Calu3 (cell line): Measurements from ENCODE around the gene PREX1. TPM values are rescaled to one million over a fixed set of nuclear protein-coding genes. Genes with fewer than 3 reads are reported as not detected.

Experiments used
- BruUV-seq: library from RNA; stranded (reverse); fragments of 400-500 nt; replicated peaks from 2 replicates; lab custom pipeline; 2021; lab: Mats Ljungman, UMichigan
- CTCF ChIA-PET: fragments of 300-600 bp; sonication (Branson Sonifier 250); formaldehyde crosslinking; loops from one replicate; lab custom pipeline; 2022; ENCODE audit warnings: antibody characterized with exemption; lab: Charles Lee
- DNase-seq: peaks from one replicate; pipeline ENCODE4 v3.0.0; 2022
- H3K27ac Mint-ChIP-seq: one replicate; pipeline ENCODE4 v1.8.0; 2022; ENCODE audit warnings: mixed read lengths; ENCODE audit not compliant: unreplicated experiment
- H3K27me3 Mint-ChIP-seq: one replicate; pipeline ENCODE4 v1.8.0; 2022; ENCODE audit warnings: mixed read lengths; ENCODE audit not compliant: unreplicated experiment
- H3K36me3 Mint-ChIP-seq: one replicate; pipeline ENCODE4 v1.8.0; 2022; ENCODE audit warnings: mild to moderate bottlenecking, moderate library complexity, mixed read lengths; ENCODE audit not compliant: insufficient read depth, unreplicated experiment
- H3K4me1 Mint-ChIP-seq: one replicate; pipeline ENCODE4 v1.8.0; 2022; ENCODE audit warnings: mild to moderate bottlenecking, low read depth, mixed read lengths; ENCODE audit not compliant: unreplicated experiment
- H3K4me3 Mint-ChIP-seq: one replicate; pipeline ENCODE4 v1.8.0; 2022; ENCODE audit warnings: mild to moderate bottlenecking, low read depth, moderate library complexity, mixed read lengths; ENCODE audit not compliant: unreplicated experiment
- H3K9me3 Mint-ChIP-seq: one replicate; pipeline ENCODE4 v1.8.0; 2022; ENCODE audit warnings: low read depth, mixed read lengths; ENCODE audit not compliant: unreplicated experiment
- intact Hi-C: fragments of 100-400 bp; cut with micrococcal nuclease; formaldehyde crosslinking; loops from one replicate; pipeline ENCODE4 v1.10.0; 2022; ENCODE audit not compliant: unreplicated experiment
- total RNA-seq: library from RNA; stranded (reverse); gene quantifications from 2 replicates; pipeline ENCODE4 v1.2.3, GENCODE V29; 2022
- TF ChIP-seq, protein P1 (sequence below): fragments of 200-600 bp; IDR thresholded peaks from one replicate; pipeline ENCODE4 v1.8.0; 2022; ENCODE audit warnings: antibody characterized with exemption; ENCODE audit not compliant: unreplicated experiment

Gene PREX1
- total RNA-seq, 1 experiment from 2014 or later = 0.31 TPM

DNA sequence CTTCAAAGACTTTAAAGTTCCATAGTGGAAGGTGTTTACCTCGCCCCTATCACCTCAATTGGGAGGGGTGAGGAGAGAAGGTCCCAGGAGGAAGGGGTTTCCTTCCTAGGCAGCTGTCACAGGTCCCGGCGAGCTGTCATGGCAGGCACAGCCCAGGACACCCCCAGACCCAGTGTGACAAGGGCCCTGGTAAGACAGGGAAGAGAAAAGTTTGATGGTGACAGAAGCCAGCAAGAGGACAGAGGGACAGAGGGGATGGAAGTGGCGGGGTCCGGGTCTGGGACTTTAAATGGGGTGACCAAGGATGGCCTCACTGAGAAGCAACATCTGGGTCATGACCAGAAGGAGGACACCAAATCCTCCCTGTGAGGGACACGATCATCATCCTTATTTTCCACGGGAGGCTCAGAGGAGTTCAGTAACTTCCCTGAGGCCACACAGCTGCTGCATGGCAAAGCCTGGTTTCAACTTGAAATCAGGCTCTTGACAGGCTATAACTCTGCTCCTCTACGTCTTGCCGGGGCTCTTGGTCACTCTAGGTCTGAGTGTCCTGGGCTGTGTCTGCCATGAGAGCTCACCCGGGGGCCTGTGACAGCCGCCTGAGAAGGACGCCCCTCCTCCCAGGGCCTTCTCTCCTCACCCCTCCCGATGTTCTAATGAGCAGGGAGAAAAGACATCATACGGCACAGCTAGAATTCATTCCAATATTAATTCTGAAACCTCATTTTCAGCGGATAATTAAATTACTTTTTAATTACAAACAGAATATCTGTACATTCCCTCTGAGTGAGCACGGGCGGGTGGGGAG is 222.2 kb downstream of the PREX1 start:
- TF ChIP-seq, protein P1, sequence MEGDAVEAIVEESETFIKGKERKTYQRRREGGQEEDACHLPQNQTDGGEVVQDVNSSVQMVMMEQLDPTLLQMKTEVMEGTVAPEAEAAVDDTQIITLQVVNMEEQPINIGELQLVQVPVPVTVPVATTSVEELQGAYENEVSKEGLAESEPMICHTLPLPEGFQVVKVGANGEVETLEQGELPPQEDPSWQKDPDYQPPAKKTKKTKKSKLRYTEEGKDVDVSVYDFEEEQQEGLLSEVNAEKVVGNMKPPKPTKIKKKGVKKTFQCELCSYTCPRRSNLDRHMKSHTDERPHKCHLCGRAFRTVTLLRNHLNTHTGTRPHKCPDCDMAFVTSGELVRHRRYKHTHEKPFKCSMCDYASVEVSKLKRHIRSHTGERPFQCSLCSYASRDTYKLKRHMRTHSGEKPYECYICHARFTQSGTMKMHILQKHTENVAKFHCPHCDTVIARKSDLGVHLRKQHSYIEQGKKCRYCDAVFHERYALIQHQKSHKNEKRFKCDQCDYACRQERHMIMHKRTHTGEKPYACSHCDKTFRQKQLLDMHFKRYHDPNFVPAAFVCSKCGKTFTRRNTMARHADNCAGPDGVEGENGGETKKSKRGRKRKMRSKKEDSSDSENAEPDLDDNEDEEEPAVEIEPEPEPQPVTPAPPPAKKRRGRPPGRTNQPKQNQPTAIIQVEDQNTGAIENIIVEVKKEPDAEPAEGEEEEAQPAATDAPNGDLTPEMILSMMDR = no peak
- DNase-seq = no peak
- no peaks in the 10 kb centered on the region for H3K4me1 Mint-ChIP-seq
- H3K27ac Mint-ChIP-seq = no peak overlapping the region
- no peak overlapping the region for H3K4me3 Mint-ChIP-seq
- BruUV-seq = no TSS peak
- intact Hi-C loops = no loop called here
- H3K9me3 Mint-ChIP-seq = peaks cover 6% of the 10 kb centered on the region
- H3K36me3 Mint-ChIP-seq = no peaks in the 10 kb centered on the region
- CTCF ChIA-PET = interaction anchor here (0.5 kb wide), 1 partner anchor 403 kb away, joined by 3 read pairs; no protein-coding TSS in a partner anchor
- peaks cover 56% of the 10 kb centered on the region for H3K27me3 Mint-ChIP-seq

GRCh38 chr20:48604936-48605335 is 222.9 kb downstream of the PREX1 start:
- Mint-ChIP-seq H3K36me3 (no peaks in the 10 kb centered on the region), H3K4me1 (no peaks in the 10 kb centered on the region), H3K9me3 (peaks cover 6% of the 10 kb centered on the region), H3K27me3 (peaks cover 57% of the 10 kb centered on the region), H3K27ac (no peak overlapping the region), H3K4me3 (no peak overlapping the region)
- DNase-seq = no peak
- TF ChIP-seq, protein P1 = no peak
- CTCF ChIA-PET = no interaction called here
- no TSS peak for BruUV-seq
- intact Hi-C loops = no loop called here

- intact Hi-C loops = no loop called here
- DNase-seq = no peak
- Mint-ChIP-seq H3K4me3 (no peak overlapping the region), H3K27me3 (peaks cover 62% of the 10 kb centered on the region), H3K4me1 (peaks cover 2% of the 10 kb centered on the region), H3K36me3 (no peaks in the 10 kb centered on the region), H3K27ac (no peak overlapping the region), H3K9me3 (peaks cover 6% of the 10 kb centered on the region)
- CTCF ChIA-PET = no interaction called here
- TF ChIP-seq, protein P1 = no peak
- BruUV-seq = no TSS peak
Measured at GRCh38 chr20:48604426-48604825, 223.4 kb downstream of the PREX1 start.

- intact Hi-C loops = no loop called here
- peaks cover 67% of the 10 kb centered on the region for H3K27me3 Mint-ChIP-seq
Measured at GRCh38 chr20:48603819-48604405, 223.9 kb downstream of the PREX1 start.

More at GRCh38 chr20:48603819-48604405, 223.9 kb downstream of the PREX1 start:
- BruUV-seq = no TSS peak
- no peak overlapping the region for H3K27ac Mint-ChIP-seq
- DNase-seq = no peak
- CTCF ChIA-PET = no interaction called here
- TF ChIP-seq, protein P1 = no peak
- no peaks in the 10 kb centered on the region for H3K36me3 Mint-ChIP-seq
- no peak overlapping the region for H3K4me3 Mint-ChIP-seq
- H3K4me1 Mint-ChIP-seq = peaks cover 7% of the 10 kb centered on the region
- peaks cover 6% of the 10 kb centered on the region for H3K9me3 Mint-ChIP-seq
